ENCODE measurements around the gene FER.

GRCh38 chr5:108930107-108930506 is 182.4 kb downstream of the FER start:
- TF ChIP-seq MYNN (tag by site-specific recombination; IDR thresholded peaks at IDR 0.05; ENCODE audit: borderline replicate concordance): no peak
- TF ChIP-seq, protein P1, sequence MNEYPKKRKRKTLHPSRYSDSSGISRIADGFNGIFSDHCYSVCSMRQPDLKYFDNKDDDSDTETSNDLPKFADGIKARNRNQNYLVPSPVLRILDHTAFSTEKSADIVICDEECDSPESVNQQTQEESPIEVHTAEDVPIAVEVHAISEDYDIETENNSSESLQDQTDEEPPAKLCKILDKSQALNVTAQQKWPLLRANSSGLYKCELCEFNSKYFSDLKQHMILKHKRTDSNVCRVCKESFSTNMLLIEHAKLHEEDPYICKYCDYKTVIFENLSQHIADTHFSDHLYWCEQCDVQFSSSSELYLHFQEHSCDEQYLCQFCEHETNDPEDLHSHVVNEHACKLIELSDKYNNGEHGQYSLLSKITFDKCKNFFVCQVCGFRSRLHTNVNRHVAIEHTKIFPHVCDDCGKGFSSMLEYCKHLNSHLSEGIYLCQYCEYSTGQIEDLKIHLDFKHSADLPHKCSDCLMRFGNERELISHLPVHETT (tag by site-specific recombination; IDR thresholded peaks at IDR 0.05): no peak
- no peak for TF ChIP-seq ELK4 (IDR thresholded peaks at IDR 0.05; ENCODE audit: borderline replicate concordance, low read depth, low read length)
